ENCODE results near the gene CEP83. TPM values are rescaled to one million over a fixed set of nuclear protein-coding genes. Genes with fewer than 3 reads are reported as not detected.
"Not testable (repeated sequence)": the region's sequence is repeated elsewhere in the genome, so short reads cannot be mapped to it uniquely, and the experiment has no call there.

Gene CEP83
- total and polyA plus RNA-seq, 5 donors, result 14.4 to 45.7 (median 26.5) TPM

GRCh38 chr12:94434171-94434570, 25.5 kb downstream of the CEP83 start:
- no peak for DNase-seq
- intact Hi-C loops (cut with DNase I), result loop anchor here in 3 of 4 donors (5.0 to 10.0 kb wide), 2 partner anchors 287 to 289 kb away; partner anchors contain the start of gene PLXNC1 (in 3 of the 3)
- 38% methylated on average over 3 of the region's 3 CpGs for WGBS

DNA sequence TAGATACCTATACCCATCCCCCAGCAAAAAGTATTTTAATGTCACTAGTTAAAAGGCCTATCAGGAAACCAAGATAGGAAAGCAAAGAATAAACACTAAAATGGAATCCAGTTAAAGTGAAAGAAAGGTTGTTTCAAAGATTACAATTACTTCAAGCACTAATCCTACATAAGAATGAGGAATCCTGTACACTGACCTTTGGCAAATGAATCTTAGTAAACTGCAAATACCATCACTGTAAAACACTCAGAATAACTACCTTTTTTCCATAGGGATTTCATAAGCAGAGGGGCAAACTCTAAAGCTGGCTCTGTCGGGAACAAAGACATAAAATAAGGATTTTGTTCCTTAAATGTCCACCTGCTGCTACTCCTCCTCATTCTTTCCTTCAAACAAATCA, 25.9 kb downstream of the CEP83 start:
- WGBS, result 53% methylated on average over 1 of the region's 1 CpG
- ATAC-seq (no peak), DNase-seq (no peak)
- Histone ChIP-seq H3K9me3 (ENCODE audit: control insufficient read depth, low read length) (no peaks in the 10 kb centered on the region), H3K4me3 (ENCODE audit: low read length) (no peak overlapping the region), H3K27me3 (ENCODE audit: control insufficient read depth, insufficient read depth) (no peaks in the 10 kb centered on the region), H3K27ac (ENCODE audit: low read length) (no peak overlapping the region), H3K4me1 (ENCODE audit: control insufficient read depth, insufficient read depth, low read length) (no peaks in the 10 kb centered on the region)
- intact Hi-C loops (cut with DNase I), result loop anchor here in 3 of 4 donors (5.0 to 10.0 kb wide), 2 partner anchors 286 to 289 kb away; partner anchors contain the start of gene PLXNC1 (in 3 of the 3)

More at GRCh38 chr12:94434171-94434570, 25.5 kb downstream of the CEP83 start:
- no peaks in the 10 kb centered on the region for H3K27me3 ChIP-seq (ENCODE audit: control insufficient read depth, insufficient read depth)
- no peak for ATAC-seq
- H3K4me1 ChIP-seq (ENCODE audit: control insufficient read depth, insufficient read depth, low read length), result no peaks in the 10 kb centered on the region
- no peaks in the 10 kb centered on the region for H3K9me3 ChIP-seq (ENCODE audit: control insufficient read depth, low read length)
- H3K27ac ChIP-seq (ENCODE audit: low read length), result no peak overlapping the region
- no peak overlapping the region for H3K4me3 ChIP-seq (ENCODE audit: low read length)

- Histone ChIP-seq H3K27me3 (ENCODE audit: control insufficient read depth, insufficient read depth) (no peaks in the 10 kb centered on the region), H3K27ac (ENCODE audit: low read length) (no peak overlapping the region), H3K4me1 (ENCODE audit: control insufficient read depth, insufficient read depth, low read length) (no peaks in the 10 kb centered on the region), H3K9me3 (ENCODE audit: control insufficient read depth, low read length) (no peaks in the 10 kb centered on the region), H3K4me3 (ENCODE audit: low read length) (no peak overlapping the region)
- DNase-seq (no peak), ATAC-seq (no peak)
- intact Hi-C loops (cut with DNase I), result loop anchor here in 3 of 4 donors (5.0 to 10.0 kb wide), 2 partner anchors 283 to 286 kb away; partner anchors contain the start of gene PLXNC1 (in 3 of the 3)
Observed at GRCh38 chr12:94430304-94430703, 29.4 kb downstream of the CEP83 start.

DNA sequence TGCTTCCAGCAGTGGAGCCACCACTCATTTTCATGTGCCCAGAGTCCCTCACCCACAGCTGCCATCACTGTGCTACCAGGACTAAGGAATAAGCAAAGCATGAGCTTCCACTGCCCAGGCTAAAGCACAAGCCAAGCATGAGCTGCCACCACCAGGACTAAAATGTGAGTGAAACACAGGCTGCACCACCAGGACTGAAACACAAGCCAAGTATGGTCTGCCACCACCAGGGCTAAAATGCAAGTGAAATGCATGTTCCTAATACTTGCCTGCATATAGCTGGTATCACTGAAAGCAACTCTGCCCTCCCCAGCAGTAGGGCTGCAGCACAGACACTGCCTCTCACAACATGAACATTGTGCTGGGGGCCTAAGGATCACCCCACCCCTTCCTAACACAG, 30.0 kb downstream of the CEP83 start:
- no peaks in the 10 kb centered on the region for H3K9me3 ChIP-seq (ENCODE audit: control insufficient read depth, low read length)
- no peaks in the 10 kb centered on the region for H3K27me3 ChIP-seq (ENCODE audit: control insufficient read depth, insufficient read depth)
- DNase-seq, result no peak
- intact Hi-C loops (cut with DNase I), result loop anchor here in 3 of 4 donors (5.0 to 10.0 kb wide), 2 partner anchors 282 to 285 kb away; partner anchors contain the start of gene PLXNC1 (in 3 of the 3)
- H3K27ac ChIP-seq (ENCODE audit: low read length), result no peak overlapping the region
- ATAC-seq, result no peak
- no peaks in the 10 kb centered on the region for H3K4me1 ChIP-seq (ENCODE audit: control insufficient read depth, insufficient read depth, low read length)
- no peak overlapping the region for H3K4me3 ChIP-seq (ENCODE audit: low read length)

- no peak overlapping the region for H3K27ac ChIP-seq (ENCODE audit: low read length)
- H3K4me3 ChIP-seq (ENCODE audit: low read length), result no peak overlapping the region
- no peaks in the 10 kb centered on the region for H3K27me3 ChIP-seq (ENCODE audit: control insufficient read depth, insufficient read depth)
- H3K4me1 ChIP-seq (ENCODE audit: control insufficient read depth, insufficient read depth, low read length), result no peaks in the 10 kb centered on the region
- H3K9me3 ChIP-seq (ENCODE audit: control insufficient read depth, low read length), result no peaks in the 10 kb centered on the region
- WGBS, result 98% methylated on average over 2 of the region's 2 CpGs
- DNase-seq, result no peak
- no peak for ATAC-seq
- intact Hi-C loops (cut with DNase I), result no loop called here
Observed at GRCh38 chr12:94429191-94429590, 30.5 kb downstream of the CEP83 start.

GRCh38 chr12:94427501-94428381, 31.9 kb downstream of the CEP83 start:
- intact Hi-C loops (cut with DNase I), result no loop called here
- WGBS, result 9% methylated on average over 3 of the region's 3 CpGs
- no peak overlapping the region for H3K4me3 ChIP-seq (ENCODE audit: low read length)
- ATAC-seq (peak; percentile 59 to 70), DNase-seq (peak in 2 of 3 donors; percentile 25 to 64)
- no peaks in the 10 kb centered on the region for H3K4me1 ChIP-seq (ENCODE audit: control insufficient read depth, insufficient read depth, low read length)
- H3K27me3 ChIP-seq (ENCODE audit: control insufficient read depth, insufficient read depth), result no peaks in the 10 kb centered on the region
- no peak overlapping the region for H3K27ac ChIP-seq (ENCODE audit: low read length)
- no peaks in the 10 kb centered on the region for H3K9me3 ChIP-seq (ENCODE audit: control insufficient read depth, low read length)

GRCh38 chr12:94426049-94426448, 33.6 kb downstream of the CEP83 start:
- Histone ChIP-seq H3K4me1 (ENCODE audit: control insufficient read depth, insufficient read depth, low read length) (no peaks in the 10 kb centered on the region), H3K27ac (ENCODE audit: low read length) (no peak overlapping the region), H3K27me3 (ENCODE audit: control insufficient read depth, insufficient read depth) (no peaks in the 10 kb centered on the region), H3K4me3 (ENCODE audit: low read length) (no peak overlapping the region), H3K9me3 (ENCODE audit: control insufficient read depth, low read length) (no peaks in the 10 kb centered on the region)
- WGBS, result 100% methylated on average over 3 of the region's 3 CpGs
- no peak for ATAC-seq
- intact Hi-C loops (cut with DNase I), result no loop called here
- no peak for DNase-seq

DNA sequence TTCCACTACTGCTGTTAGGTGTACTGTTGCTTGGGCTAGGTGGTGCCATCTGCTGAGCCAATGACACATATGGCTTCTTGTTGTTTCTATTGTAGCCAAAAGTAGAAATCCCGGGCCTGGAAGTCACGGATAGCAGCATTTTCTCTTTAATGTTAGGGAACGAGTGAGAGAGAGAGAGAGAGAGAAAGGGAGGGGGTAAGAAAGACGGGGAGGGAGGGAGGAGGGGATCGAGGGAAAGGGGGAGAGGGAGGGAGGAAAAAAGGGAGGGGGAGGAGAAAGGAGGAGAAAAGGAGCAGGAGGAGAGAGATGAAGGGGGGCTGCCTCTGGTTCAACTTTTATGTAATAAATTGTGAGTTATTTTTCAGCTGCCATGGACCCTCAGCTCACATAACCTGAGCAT, 34.8 kb downstream of the CEP83 start:
- H3K9me3 ChIP-seq (ENCODE audit: control insufficient read depth, low read length); intact Hi-C loops (cut with DNase I); H3K27me3 ChIP-seq (ENCODE audit: control insufficient read depth, insufficient read depth); H3K4me1 ChIP-seq (ENCODE audit: control insufficient read depth, insufficient read depth, low read length); DNase-seq; H3K27ac ChIP-seq (ENCODE audit: low read length); H3K4me3 ChIP-seq (ENCODE audit: low read length): not testable (repeated sequence)
- ATAC-seq, result peak in 1 of 2 donors; percentile 40
- 95% methylated on average over 5 of the region's 5 CpGs for WGBS

DNA sequence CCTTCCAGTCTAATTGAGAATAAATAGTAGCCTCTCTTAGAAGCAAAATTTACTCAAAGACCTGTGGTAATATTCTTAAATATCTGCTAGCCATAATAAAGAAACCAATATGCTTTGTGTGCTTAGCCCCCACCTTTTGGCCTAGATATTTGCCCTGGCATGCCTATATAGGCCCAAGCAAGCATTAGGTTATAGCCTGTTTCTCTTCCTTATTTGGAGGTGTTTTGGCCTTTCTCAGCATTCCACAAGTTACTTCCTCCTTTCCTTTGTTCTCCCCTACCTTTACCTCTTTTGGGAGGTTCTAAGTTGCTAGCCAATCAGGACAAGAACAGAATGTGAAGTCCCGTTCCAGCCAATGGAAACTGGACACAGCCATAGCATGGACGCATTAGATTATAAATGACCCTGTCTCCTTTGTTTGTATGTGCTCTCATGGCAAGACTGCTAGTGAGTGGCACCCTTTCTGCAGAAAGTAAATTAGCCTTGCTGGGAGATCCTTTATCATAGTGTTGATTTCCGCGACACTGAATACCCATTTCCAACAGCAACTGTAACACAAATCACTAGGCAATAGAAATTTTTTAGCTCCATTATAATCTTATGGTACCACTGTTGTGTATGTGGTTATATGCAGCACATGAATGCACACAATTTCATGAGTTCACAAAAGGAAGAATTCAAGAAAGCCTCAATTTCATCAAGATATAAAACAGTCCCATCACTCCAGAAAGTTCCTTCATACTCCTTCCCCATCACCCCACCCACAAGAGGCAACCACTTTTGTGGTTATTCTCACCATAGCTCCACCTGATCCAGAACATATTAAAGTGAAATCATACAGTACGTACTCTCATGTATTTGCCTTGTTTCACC, 37.6 kb downstream of the CEP83 start:
- H3K4me1 ChIP-seq (ENCODE audit: control insufficient read depth, insufficient read depth, low read length), result no peaks in the 10 kb centered on the region
- intact Hi-C loops (cut with DNase I), result no loop called here
- H3K27ac ChIP-seq (ENCODE audit: low read length), result no peak overlapping the region
- no peaks in the 10 kb centered on the region for H3K9me3 ChIP-seq (ENCODE audit: control insufficient read depth, low read length)
- H3K4me3 ChIP-seq (ENCODE audit: low read length), result no peak overlapping the region
- H3K27me3 ChIP-seq (ENCODE audit: control insufficient read depth, insufficient read depth), result no peaks in the 10 kb centered on the region
- WGBS, result 97% methylated on average over 5 of the region's 5 CpGs
- no peak for DNase-seq
- ATAC-seq, result no peak

GRCh38 chr12:94418517-94418916, 41.1 kb downstream of the CEP83 start:
- no peak for ATAC-seq
- Histone ChIP-seq H3K4me3 (ENCODE audit: low read length) (no peak overlapping the region), H3K4me1 (ENCODE audit: control insufficient read depth, insufficient read depth, low read length) (no peaks in the 10 kb centered on the region), H3K27ac (ENCODE audit: low read length) (no peak overlapping the region), H3K27me3 (ENCODE audit: control insufficient read depth, insufficient read depth) (no peaks in the 10 kb centered on the region), H3K9me3 (ENCODE audit: control insufficient read depth, low read length) (no peaks in the 10 kb centered on the region)
- intact Hi-C loops (cut with DNase I), result no loop called here
- DNase-seq, result no peak
- 95% methylated on average over 1 of the region's 1 CpG for WGBS

DNA sequence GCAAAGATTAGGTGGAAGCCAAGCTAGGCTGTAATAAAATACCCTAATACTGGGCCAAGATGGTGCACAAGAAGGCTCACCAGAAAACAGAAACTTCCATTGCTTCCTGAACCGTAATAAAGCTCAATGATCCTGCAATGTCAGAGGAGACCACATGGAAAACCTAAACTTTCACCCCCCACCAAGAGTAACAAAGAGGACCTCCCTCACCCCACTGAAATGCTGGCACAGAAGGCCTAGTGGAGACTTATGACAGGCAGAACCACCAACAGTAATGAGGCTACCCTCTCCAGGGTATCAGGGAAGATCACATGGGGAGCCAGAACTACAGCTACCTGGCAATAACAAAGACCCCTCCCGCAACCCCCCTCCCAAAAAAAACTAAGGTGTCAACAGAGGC, 43.1 kb downstream of the CEP83 start:
- no peaks in the 10 kb centered on the region for H3K9me3 ChIP-seq (ENCODE audit: control insufficient read depth, low read length)

More for the DNA sequence above, 43.1 kb downstream of the CEP83 start:
- Histone ChIP-seq H3K27me3 (ENCODE audit: control insufficient read depth, insufficient read depth) (no peaks in the 10 kb centered on the region), H3K27ac (ENCODE audit: low read length) (no peak overlapping the region), H3K4me3 (ENCODE audit: low read length) (no peak overlapping the region), H3K4me1 (ENCODE audit: control insufficient read depth, insufficient read depth, low read length) (no peaks in the 10 kb centered on the region)
- WGBS, result 94% methylated on average over 2 of the region's 2 CpGs
- ATAC-seq (no peak), DNase-seq (no peak)
- intact Hi-C loops (cut with DNase I), result no loop called here

Data from right cardiac atrium (tissue), 5 donors.